ENCODE measurements around the gene CTAG2.

GRCh38 chrX:154658187-154658586 is 4.8 kb upstream of the CTAG2 start:
- no peak for TF ChIP-seq CTCF (IDR thresholded peaks at IDR 0.05; ENCODE audit: low read depth, low read length, missing input control)
- TF ChIP-seq GABPA (IDR thresholded peaks at IDR 0.05 in 1 of 2, conservative IDR thresholded peaks at IDR 0.05 in 1 of 2) = no peak
- no peak for TF ChIP-seq TAF1 (conservative IDR thresholded peaks at IDR 0.05)
- TF ChIP-seq YY1 (IDR thresholded peaks at IDR 0.05) = no peak
- no peak for TF ChIP-seq SP1 (IDR thresholded peaks at IDR 0.05)
- no peak for TF ChIP-seq MAX (IDR thresholded peaks at IDR 0.05)
- no peak for TF ChIP-seq RAD21 (IDR thresholded peaks at IDR 0.05)
- no peak for TF ChIP-seq ZBTB33 (IDR thresholded peaks at IDR 0.05)
- no peak for TF ChIP-seq ATF3 (IDR thresholded peaks at IDR 0.05)
- TF ChIP-seq RXRA (IDR thresholded peaks at IDR 0.05) = no peak
- no peak for TF ChIP-seq JUND (IDR thresholded peaks at IDR 0.05)
- TF ChIP-seq REST (IDR thresholded peaks at IDR 0.05) = no peak

Data from liver (tissue), 3 donors.